Right forelimb (tissue), 1 donor: ENCODE results near the gene PASD1.

ENCODE experiments used
- DNase-seq: peaks from one replicate; pipeline ENCODE4 v3.0.0-alpha.2; 2018

PASD1 gene

GRCh38 chrX:151702741-151703340, 139.4 kb downstream of the PASD1 start:
- DNase-seq, result no peak

GRCh38 chrX:151703487-151703886, 140.0 kb downstream of the PASD1 start:
- peak; percentile 83 for DNase-seq

GRCh38 chrX:151704041-151704663, 140.7 kb downstream of the PASD1 start:
- no peak for DNase-seq

- DNase-seq, result no peak
Measured at GRCh38 chrX:151708821-151709220, 145.3 kb downstream of the PASD1 start.

- no peak for DNase-seq
Measured at GRCh38 chrX:151710457-151710856, 147.0 kb downstream of the PASD1 start.

- DNase-seq, result no peak
Measured at GRCh38 chrX:151711154-151711553, 147.7 kb downstream of the PASD1 start.

- DNase-seq, result peak; percentile 60
Measured at GRCh38 chrX:151711787-151712186, 148.3 kb downstream of the PASD1 start.

GRCh38 chrX:151712253-151712652, 148.8 kb downstream of the PASD1 start:
- DNase-seq, result no peak

GRCh38 chrX:151713849-151714248, 150.4 kb downstream of the PASD1 start:
- DNase-seq, result no peak

- DNase-seq, result no peak
Measured at GRCh38 chrX:151714362-151714761, 150.9 kb downstream of the PASD1 start.

- no peak for DNase-seq
Measured at GRCh38 chrX:151715752-151716151, 152.3 kb downstream of the PASD1 start, which contains the start of gene FATE1. Gene FATE1 (plus strand): TSS chrX:151716035. CDS start chrX:151716120, 85 bp downstream.

- DNase-seq, result peak; percentile 62
Measured at GRCh38 chrX:151722241-151722846, 158.9 kb downstream of the PASD1 start.

GRCh38 chrX:151723156-151723760, 159.8 kb downstream of the PASD1 start:
- no peak for DNase-seq

GRCh38 chrX:151724563-151725337, 161.3 kb downstream of the PASD1 start:
- DNase-seq, result no peak

GRCh38 chrX:151725338-151725614, 161.8 kb downstream of the PASD1 start:
- no peak for DNase-seq
